Measurements from ENCODE around the gene ATG10.
"Not testable (repeated sequence)": the region's sequence is repeated elsewhere in the genome, so short reads cannot be mapped to it uniquely, and the experiment has no call there.

ATG10 gene

DNA sequence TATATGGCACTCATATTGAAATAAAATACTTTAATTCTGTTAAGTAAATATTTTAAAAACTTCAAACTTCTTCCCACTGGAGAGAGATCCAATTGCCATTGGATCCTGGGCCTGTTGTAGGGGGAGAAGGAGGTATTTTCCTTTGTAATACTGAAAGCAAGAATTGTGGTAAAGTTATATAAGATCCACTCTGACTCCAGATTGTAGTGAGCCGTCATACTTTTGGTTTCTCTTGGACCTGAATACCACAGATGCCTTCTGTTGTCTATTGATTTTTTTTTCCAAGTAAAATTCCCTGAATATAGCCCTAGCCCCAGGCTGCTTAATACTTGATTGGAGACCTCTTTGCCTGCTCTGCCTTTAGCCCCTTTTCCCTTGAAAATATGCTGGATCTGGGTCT lies 86.9 kb downstream of the ATG10 start:
- no peak for DNase-seq

DNA sequence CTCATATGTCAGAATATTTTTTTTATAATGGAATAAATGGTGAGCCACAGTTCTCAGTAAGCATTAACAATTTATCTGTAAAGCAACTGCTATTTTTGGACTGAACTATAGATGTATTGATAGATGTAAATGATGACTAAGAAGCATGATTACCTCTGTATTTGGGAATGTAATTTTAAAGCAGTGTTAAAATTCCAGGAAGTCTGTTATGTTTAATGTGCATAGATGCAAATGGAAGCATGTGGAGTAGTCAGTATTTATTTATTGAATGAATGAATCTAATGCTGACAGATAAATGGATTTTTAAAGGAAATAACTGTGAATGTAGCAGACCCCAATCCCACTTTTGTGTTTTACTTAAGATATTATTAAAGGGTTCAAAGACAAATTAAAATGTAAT lies 95.0 kb downstream of the ATG10 start:
- DNase-seq, result no peak

DNA sequence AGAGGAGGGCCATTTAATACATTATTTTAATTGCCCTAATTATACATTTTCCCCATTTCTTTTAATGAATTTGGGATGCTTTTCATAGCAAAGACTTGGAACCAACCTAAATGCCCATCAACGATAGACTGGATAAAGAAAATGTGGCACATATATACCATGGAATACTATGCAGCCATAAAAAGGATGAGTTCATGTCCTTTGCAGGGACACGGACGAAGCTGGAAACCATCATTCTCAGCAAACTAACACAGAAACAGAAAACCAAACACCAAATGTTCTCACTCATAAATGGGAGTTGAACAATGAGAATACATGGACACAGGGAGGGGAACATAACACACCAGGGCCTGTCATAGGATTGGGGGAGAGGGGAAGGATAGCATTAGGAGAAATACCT lies 96.2 kb downstream of the ATG10 start:
- DNase-seq, result not testable (repeated sequence)

DNA sequence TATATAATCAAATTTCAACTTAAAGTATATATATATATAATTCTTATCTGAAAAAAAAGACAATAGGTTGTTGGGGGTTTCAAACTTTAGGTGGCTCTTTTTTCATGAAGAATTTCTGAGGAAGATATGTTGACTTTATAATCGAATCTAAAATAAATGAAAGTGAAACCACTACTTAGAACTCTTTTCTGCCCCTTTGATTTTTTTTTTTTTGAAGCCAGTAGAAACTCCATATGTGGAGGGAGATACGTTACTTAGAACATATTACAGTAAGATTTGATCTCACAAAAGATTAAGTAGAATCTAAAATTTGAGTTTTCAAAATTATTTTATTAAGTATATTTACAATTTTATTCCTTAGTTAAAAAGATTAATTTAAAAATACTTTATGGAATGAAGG lies 96.9 kb downstream of the ATG10 start:
- peak in 3 of 6 experiments; percentile 33 to 54 (median 44) for DNase-seq

DNA sequence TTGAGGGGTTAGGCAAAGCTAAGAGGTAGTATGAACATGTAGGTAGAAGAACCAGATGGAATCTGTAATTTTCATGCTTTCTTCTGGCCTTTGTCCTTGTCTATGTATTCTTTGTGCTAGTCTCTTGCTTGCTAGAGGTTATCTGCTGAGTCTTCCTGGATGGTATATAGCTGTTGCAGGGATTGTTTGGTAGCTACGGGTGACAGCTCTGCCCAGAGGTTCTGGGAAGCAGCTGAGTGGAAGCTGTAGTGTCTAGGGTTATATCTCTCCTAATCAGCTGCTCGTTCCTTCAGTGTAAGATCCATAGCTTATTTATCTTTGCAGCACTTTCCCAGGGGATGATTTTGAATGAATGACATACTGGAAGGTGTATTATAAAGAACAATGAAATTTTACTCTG lies 100.3 kb downstream of the ATG10 start:
- no peak for DNase-seq

DNA sequence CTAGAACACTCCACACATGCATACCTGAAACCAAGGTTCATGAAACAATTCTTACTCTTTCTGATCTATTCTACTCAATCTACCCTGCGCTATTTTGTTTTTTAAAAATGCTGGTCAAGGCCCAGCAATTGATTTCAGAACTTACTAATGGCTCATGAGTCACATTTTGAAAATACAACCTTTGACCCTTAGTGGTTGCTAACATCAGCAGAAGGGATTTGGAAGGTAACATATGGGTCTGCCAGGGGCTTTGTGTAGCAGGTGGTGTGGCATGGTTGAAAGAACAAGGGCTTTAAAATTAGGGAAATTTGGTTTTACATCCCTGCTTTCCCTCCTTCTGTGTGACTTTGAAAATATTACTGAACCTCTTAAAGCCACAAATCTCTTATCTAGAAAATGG lies 101.4 kb downstream of the ATG10 start:
- DNase-seq, result no peak

DNA sequence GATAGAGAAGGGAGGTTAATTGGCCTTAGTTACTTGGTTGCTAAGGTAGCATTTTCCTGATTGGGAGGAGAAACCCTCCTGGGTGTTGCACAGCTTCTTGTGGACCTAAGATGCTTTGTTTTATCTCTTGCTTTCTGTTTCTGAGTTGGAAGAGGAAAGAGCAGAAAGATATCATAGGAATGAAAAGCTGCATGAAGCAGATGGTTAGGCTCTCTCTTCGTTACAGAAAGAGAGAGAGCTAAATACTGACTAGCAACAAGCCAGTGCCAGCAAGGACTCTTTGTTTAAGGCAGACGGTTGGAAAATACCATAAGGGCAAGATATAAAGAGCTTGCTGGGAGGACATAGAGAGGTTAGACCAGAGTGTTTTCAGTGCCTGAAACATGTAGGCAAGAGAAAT lies 103.1 kb downstream of the ATG10 start:
- DNase-seq, result no peak

DNA sequence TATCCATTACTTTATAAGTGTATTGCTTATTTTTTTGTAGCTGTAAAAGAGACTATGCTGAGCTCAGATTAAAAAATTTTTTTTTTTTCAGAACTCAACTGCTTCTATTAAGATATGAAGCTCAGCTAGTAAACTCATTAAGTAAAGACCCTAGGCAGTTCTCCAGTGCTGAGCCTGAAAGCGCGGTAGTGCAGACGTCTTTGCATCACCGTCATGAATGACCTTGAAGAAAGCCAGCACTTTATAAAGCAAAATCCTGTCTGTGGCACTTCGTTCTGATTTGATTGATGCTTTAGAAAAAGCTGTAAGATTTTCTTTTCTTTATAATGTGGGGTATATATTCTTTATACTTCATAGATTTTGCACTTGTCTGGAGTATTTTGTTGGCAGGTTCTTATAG lies 105.7 kb downstream of the ATG10 start:
- DNase-seq, result no peak

DNA sequence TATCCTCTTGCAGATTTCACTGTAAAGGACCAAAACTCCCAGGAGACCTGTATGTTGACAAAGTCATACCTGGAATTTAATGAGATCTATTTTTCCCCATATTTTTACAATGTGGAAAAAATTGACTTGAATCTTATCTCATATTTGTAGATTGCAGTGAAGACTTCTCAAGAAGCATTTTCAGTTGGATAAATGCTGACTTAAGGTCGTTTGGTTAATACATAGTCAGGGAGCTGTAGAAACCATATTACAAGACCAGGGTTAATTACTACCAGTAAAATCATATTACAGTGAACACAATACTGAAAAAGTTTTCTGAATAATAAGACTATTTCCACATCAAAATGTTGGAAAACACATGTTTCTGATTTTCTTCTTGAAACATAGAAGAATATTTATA lies 119.8 kb downstream of the ATG10 start:
- DNase-seq, result no peak

DNA sequence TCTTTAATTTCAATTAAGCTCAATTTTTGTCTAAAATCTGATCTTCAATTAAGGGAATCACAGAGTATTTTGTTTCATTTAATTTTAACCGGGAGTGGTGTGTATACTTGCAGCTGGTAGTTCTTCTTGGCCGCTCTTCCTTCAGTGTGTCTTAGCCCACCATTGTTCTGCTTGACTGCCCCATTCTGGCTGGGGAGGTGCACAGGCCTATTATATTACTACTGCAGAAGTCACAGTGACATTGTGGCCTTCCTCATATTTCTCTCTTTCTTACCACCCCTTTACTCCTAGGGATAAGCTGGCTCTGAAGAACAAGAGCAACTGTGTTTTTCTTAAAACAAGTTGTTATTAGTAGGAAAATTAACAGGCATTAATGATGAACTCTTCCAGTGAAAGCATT lies 123.7 kb downstream of the ATG10 start:
- DNase-seq, result no peak

DNA sequence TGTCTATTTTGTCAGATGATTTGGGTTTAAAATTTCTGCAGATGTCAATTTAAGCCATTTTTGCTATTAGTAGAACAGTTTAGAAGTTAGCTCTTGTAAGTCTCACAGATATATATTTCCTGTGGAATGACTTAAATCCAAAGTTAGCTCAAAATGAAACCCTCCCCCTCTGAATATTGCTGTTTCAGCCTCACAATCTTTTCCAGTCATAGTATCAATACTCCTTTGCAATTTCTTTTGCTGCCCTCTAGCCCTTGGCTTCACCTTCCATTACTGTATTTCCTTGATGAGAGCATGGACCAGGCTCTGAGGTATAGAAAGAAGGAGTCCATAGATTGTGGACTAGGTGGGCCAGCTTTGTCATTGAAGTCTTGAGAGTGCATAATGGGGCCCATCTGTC lies 124.4 kb downstream of the ATG10 start:
- no peak for DNase-seq

DNA sequence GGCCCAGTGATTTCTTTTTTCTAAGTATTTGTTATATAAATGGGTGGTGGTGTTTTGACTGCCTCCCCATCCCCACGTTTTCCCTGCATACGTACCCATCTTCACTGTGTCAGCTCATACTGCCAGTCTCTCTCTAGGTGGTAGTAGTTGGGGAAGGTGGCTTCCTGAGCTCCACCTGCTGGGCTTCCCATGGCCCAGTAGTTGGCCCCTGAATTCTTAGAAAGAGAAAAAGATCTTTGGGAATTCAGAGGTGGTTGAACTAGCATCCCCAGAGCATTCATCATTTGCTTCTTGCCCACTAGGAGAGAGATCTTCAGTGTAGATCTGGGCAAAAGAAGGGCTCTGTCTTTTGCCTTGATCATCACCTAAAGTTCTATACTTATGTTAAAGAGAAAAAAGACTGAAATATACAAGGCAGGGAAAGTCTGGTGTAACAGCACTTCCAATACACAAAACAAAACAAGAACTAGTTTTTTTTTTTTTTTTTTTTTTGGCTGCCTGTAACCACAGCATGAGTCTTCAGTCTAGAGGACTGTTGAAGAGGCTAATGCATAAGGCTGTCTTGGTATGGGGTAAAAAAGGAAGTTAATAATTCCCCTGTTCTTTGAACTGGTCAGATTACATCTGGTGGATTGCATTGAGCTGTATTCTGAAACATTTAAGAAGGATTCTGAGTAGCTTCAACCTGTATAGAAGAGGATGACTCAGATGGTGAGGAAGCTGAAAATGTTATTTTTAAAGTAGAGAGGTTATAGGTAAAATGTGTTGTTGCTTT lies 128.7 kb downstream of the ATG10 start:
- DNase-seq, result no peak

DNA sequence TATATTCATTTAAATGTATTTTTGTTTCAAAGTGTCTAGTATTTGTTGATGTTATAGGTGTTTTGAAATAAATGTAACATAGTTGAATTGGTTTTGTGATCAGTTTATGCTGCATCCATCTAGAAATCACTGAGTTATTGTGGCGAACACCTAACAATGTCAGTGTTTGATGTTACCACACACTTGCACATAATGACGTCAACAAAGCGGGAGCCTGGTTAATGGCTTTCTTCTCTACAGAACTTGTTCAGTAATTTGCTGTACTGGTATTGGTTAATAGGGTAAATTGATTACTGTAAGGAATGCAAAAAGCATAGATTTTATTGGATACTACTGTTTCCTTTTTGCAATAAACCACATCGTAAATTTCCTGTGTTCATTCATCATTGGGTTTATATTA lies 133.0 kb downstream of the ATG10 start:
- DNase-seq, result peak in 5 of 6 experiments; percentile 0 to 44 (median 41)

DNA sequence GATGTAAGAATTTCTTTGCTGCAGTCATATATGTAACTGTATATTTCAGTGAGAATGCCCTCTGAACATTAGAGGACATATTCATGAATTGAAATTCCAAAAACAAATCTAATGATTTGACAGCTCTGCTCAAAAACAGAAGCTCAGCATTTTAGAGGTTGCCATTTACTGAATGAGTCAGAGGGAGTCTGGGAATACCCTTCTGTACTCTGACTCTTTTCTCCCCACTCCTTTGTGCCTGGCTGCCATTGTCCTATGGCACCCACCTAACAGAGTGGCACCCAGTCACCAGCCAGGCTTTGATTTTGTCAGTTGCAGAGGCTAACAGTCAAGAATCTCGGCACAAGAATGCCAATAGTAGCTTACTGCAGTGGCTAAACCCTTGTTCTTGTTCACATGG lies 133.6 kb downstream of the ATG10 start:
- DNase-seq, result no peak

DNA sequence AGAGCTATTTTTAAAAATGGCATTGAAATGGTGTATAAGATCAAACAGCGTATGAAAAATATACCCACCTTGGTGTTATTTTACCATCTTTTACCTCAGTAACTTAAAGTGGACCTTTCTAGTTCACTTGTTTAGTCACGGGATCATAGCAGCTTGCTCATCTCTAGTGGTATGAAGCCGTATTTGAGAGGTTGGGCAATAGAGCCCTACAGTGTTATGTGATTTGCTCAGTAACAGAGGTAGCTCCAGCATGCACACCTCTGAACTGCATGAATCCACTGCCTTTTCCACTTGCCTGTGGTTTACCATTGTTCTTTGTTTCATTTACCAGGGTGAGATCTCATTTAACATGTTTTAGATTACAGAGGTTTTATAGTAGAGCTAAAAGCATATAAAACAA lies 134.4 kb downstream of the ATG10 start:
- no peak for DNase-seq

DNA sequence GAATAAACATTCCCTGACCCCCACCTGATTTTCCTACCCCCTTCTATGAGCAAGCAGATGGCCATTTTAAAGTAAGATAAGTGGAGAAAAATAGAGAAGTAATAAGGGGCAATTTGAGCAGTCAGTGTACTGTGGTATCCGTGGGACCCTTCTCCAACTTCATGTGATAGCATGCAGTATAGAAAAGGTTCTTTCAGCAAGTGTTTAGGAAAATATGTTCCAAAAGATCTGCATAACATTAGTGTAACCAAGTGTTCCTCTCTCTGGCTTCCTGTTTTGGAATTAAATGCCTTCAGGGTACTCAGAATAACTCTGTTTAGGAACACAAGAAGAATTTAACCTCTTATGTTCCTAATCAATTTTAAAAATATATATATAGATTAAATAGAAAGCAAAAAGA lies 134.9 kb downstream of the ATG10 start:
- DNase-seq, result no peak

DNA sequence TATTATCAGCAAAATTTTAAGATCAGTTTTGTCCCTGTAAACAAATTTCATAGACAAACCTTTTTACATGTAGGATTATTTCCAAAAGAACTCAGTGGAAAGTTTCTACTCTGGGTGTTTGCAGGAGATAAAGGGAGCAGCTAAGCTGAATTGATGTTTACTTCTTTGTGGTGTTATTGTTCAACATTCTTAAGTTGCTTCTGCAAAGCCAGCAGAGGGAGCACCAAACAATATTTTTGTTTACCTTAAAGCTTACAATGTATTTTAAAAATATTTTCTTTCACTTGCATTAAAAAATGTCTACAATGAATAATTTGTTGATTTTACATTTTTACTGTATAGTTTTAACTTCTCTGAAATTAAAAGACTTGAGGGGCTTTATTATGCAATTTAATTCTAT lies 135.4 kb downstream of the ATG10 start:
- no peak for DNase-seq

DNA sequence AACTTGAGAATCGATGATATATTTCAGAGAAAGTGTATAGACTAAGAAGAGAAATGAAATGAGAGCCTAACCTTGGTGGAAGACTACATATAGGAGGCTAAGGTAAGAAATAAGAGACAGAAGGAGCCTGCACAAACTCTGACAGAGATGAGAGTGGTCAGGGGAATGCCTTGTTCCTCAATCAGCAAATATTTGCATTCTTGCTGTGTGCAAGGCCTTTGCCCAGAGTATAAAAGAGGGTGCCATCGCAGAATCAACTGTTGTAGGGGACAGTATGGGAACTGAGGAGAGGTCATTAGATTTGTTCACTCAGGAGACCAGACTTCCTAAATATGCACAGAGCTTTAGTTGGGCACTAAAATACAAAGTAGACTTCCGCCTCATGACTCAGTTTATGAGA lies 137.2 kb downstream of the ATG10 start:
- no peak for DNase-seq

DNA sequence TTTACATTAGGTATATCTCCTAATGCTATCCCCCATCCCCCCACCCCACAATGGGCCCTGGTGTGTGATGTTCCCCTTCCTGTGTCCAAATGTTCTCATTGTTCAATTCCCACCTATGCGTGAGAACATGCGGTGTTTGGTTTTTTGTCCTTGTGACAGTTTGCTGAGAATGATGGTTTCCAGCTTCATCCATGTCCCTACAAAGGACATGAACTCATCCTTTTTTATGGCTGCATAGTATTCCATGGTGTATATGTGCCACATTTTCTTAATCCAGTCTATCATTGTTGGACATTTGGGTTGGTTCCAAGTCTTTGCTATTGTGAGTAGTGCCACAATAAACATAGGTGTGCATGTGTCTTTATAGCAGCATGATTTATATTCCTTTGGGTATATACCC lies 138.1 kb downstream of the ATG10 start:
- DNase-seq, result not testable (repeated sequence)

DNA sequence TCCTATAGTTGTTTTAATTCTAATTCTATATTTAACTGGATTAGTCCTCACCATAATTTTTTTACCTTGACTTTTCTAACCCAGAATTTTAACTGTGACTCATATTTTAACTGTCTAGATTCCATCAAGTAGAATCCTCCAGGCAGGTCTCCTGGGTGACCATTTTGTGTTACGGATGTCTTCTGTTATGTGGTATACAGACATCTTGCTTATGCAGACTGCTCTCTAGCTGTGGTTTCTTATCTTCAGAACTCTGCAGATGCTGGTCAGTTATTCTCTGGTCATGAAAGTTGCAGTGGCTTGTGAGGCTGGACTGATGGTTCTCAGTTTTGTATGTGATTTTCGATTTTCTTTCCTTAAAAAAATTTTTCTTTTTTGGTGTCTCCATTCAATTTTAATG lies 139.4 kb downstream of the ATG10 start:
- DNase-seq, result no peak

DNA sequence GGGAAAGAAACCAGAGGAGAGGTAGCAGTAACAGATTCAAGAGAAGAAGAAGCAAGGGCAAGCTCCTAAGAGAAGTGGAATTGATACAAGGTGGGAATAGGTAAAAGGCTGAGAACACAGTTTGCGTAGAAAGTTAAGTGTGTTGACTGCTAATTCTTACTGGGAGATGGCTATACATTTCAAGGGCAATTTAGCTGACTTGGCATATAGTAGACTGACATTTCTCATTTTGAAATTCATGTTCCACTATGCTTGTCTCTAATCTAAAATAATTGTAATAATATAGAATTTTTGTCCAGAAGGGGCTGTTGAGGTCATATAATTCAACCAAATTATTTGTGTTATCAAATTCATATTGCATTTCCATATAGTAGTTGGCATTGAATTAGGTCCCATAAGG lies 144.0 kb downstream of the ATG10 start:
- DNase-seq, result no peak

DNA sequence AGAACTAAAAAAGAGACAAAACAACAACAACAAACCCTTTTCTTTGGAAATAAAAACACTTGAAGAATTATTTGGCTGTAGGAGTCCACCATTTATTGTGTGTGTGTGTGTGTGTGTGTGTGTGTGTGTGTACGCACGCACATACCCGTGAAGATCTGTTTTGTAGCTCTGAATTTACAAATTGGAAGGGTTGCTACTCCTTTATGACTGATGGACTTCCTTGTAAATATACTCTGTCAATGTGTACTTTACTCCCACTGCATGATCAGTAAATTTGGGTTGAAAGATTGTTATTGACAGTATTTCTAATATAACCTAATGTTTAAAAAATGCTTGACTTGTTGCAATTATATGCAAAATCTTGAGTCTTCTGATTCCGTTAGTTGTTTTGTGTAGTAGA lies 148.1 kb downstream of the ATG10 start:
- DNase-seq, result no peak

DNA sequence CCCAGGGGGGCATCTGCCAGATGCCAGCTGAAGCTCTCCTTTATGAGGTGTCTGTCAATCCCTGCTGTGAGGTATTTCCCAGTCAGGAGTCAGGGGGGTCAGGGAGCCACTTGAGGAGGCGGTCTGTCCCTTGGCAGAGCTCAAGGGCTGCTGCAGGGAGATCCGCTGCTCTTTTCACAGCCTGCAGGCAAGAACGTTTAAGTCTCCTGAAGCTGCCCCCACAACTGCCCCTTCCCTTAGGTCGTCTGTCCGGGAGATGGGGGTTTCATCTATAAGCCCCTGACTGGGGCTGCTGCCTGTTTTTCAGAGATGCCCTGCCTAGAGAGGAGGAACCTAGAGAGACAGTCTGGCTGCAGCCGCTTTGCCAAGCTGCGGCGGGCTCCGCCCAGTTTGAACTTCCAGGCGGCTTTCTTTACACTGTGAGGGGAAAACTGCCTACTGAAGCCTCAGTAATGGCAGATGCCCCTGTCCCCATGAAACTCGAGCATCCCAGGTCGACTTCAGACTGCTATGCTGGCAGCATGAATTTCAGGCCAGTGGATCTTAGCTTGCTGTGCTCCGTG lies 158.0 kb downstream of the ATG10 start:
- DNase-seq, result no peak

DNA sequence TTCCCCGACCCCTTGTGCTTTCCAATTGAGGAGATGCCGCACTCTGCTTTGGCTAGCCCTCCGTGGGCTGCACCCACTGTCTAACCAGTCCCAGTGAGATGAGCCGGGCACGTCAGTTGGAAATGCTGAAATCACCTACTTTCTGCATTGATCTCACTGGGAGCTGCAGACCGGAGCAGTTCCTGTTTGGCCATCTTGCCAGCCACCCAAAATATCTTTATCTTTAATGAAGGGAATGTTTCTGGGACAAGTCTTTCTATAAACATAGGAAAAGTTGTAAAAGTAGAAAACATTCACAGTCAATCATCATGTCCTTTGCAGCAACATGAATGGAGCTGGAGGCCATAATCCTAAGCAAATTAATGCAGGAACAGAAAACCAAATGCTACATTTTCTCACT lies 158.8 kb downstream of the ATG10 start:
- DNase-seq, result no peak

DNA sequence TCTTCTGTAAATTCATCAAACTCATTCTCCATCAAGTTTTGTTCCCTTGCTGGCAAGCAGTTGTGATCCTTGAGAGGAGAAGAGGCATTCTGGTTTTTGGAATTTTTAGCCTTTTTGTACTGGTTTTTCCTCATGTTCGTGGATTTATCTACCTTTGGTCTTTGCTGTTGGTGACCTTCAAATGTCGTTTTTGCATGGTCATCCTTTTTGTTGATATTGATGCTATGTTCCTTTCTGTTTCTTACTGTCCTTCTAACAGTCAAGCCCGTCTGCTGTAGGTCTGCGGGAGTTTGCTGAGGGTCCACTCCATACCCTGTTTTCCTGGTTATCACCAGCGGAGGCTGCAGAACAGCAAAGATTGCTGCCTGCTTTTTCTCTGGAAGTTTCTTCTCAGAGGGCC lies 165.4 kb downstream of the ATG10 start:
- no peak for DNase-seq
